ENCODE results near the gene PASK. TPM values are rescaled to one million over a fixed set of nuclear protein-coding genes. Genes with fewer than 3 reads are reported as not detected.

PASK gene
- total and polyA plus RNA-seq, 2 donors (not counting 1 experiment from before 2014, with no cell fraction given) = 48.2 to 144 TPM

DNA sequence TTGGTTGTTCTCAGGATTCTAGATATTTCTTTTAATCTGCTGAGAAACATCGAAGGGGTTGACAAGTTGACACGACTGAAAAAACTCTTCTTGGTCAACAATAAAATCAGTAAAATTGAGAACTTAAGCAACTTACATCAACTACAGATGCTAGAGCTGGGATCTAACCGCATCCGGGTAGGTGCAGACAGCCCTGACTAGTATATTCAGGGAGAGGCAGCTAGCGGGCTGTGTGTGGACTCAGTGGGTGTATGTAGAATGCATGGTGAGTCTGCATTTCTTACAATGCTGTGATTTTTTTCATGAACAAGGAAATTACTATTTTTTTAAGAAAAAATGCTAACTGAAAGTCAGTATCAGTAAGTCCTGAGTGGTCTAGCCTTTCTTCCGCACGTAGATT lies 11.0 kb upstream of the PASK start:
- H3K27ac Mint-ChIP-seq = no peak overlapping the region
- POLR2A ChIA-PET = no interaction called here
- WGBS (ENCODE audit: insufficient coverage) = 100% methylated on average over 2 of the region's 7 CpGs
- peaks cover 0 to 63% of the 10 kb centered on the region in 2 experiments for H3K36me3 ChIP-seq (replicated peaks in 1 of 2; ENCODE audit: control extremely low read depth in 1 of 2, control insufficient read depth in 1 of 2, extremely low read depth in 1 of 2, insufficient read depth in 2 of 2, low read length in 1 of 2)
- no peak overlapping the region for H3K9ac ChIP-seq (ENCODE audit: low read length)
- H3K9me3 ChIP-seq (ENCODE audit: control extremely low read depth in 1 of 3, control insufficient read depth in 2 of 3, insufficient read depth in 1 of 3, low read length in 2 of 3) = no peaks in the 10 kb centered on the region
- H3K27ac ChIP-seq (ENCODE audit: low read length in 2 of 2) = no peak overlapping the region
- H3K79me2 ChIP-seq (ENCODE audit: control insufficient read depth, insufficient read depth, low read length) = no peaks in the 10 kb centered on the region
- H3K4me3 ChIP-seq (ENCODE audit: control extremely low read depth in 1 of 5, extremely low read depth in 1 of 5, insufficient read depth in 1 of 5, low read depth in 2 of 5, low read length in 4 of 5) = no peak overlapping the region
- no peak for TF ChIP-seq EZH2 (IDR thresholded peaks at IDR 0.05; ENCODE audit: borderline replicate concordance, insufficient read depth, low read depth, low read length, poor library complexity, severe bottlenecking)
- TF ChIP-seq, protein P1, sequence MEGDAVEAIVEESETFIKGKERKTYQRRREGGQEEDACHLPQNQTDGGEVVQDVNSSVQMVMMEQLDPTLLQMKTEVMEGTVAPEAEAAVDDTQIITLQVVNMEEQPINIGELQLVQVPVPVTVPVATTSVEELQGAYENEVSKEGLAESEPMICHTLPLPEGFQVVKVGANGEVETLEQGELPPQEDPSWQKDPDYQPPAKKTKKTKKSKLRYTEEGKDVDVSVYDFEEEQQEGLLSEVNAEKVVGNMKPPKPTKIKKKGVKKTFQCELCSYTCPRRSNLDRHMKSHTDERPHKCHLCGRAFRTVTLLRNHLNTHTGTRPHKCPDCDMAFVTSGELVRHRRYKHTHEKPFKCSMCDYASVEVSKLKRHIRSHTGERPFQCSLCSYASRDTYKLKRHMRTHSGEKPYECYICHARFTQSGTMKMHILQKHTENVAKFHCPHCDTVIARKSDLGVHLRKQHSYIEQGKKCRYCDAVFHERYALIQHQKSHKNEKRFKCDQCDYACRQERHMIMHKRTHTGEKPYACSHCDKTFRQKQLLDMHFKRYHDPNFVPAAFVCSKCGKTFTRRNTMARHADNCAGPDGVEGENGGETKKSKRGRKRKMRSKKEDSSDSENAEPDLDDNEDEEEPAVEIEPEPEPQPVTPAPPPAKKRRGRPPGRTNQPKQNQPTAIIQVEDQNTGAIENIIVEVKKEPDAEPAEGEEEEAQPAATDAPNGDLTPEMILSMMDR (IDR thresholded peaks at IDR 0.05) = no peak
- peaks cover 10% of the 10 kb centered on the region for H3K4me1 Mint-ChIP-seq
- peaks cover 7% of the 10 kb centered on the region for H4K20me1 ChIP-seq (ENCODE audit: control insufficient read depth, insufficient read depth, low read length, poor library complexity, severe bottlenecking)
- DNase-seq = no peak
- H3K4me1 ChIP-seq (ENCODE audit: control insufficient read depth in 2 of 2, insufficient read depth in 2 of 2, low read length in 2 of 2) = no peaks in the 10 kb centered on the region
- H3K4me3 Mint-ChIP-seq = no peak overlapping the region
- intact Hi-C loops (cut with micrococcal nuclease) = no loop called here
- CTCF ChIA-PET = no interaction called here
- H3K27me3 ChIP-seq (replicated peaks in 1 of 4; ENCODE audit: control extremely low read depth in 1 of 4, control insufficient read depth in 3 of 4, insufficient read depth in 4 of 4, low read length in 3 of 4) = no peaks in the 10 kb centered on the region
- H3K27me3 Mint-ChIP-seq = no peaks in the 10 kb centered on the region
- no peak overlapping the region for H2AFZ ChIP-seq (ENCODE audit: insufficient read depth, low read depth, low read length, poor library complexity, severe bottlenecking)
- ATAC-seq (ENCODE audit: low read depth) = no peak
- no peaks in the 10 kb centered on the region for H3K9me3 Mint-ChIP-seq (ENCODE audit: insufficient read depth)
- H3K4me2 ChIP-seq (replicated peaks; ENCODE audit: low read depth, low read length, poor library complexity, severe bottlenecking) = no peak overlapping the region

GRCh38 chr2:241159116-241159515 lies 9.8 kb upstream of the PASK start:
- TF ChIP-seq EZH2 (IDR thresholded peaks at IDR 0.05; ENCODE audit: borderline replicate concordance, insufficient read depth, low read depth, low read length, poor library complexity, severe bottlenecking) = no peak
- TF ChIP-seq, protein P1 (IDR thresholded peaks at IDR 0.05) = no peak
- Histone ChIP-seq H3K4me1 (ENCODE audit: control insufficient read depth in 2 of 2, insufficient read depth in 2 of 2, low read length in 2 of 2) (no peaks in the 10 kb centered on the region), H3K9me3 (ENCODE audit: control extremely low read depth in 1 of 3, control insufficient read depth in 2 of 3, insufficient read depth in 1 of 3, low read length in 2 of 3) (no peaks in the 10 kb centered on the region), H3K79me2 (ENCODE audit: control insufficient read depth, insufficient read depth, low read length) (no peaks in the 10 kb centered on the region), H3K27me3 (replicated peaks in 1 of 4; ENCODE audit: control extremely low read depth in 1 of 4, control insufficient read depth in 3 of 4, insufficient read depth in 4 of 4, low read length in 3 of 4) (no peaks in the 10 kb centered on the region), H3K36me3 (replicated peaks in 1 of 2; ENCODE audit: control extremely low read depth in 1 of 2, control insufficient read depth in 1 of 2, extremely low read depth in 1 of 2, insufficient read depth in 2 of 2, low read length in 1 of 2) (peaks cover 0 to 63% of the 10 kb centered on the region in 2 experiments), H3K4me3 (ENCODE audit: control extremely low read depth in 1 of 5, extremely low read depth in 1 of 5, insufficient read depth in 1 of 5, low read depth in 2 of 5, low read length in 4 of 5) (no peak overlapping the region), H4K20me1 (ENCODE audit: control insufficient read depth, insufficient read depth, low read length, poor library complexity, severe bottlenecking) (peaks cover 7% of the 10 kb centered on the region), H2AFZ (ENCODE audit: insufficient read depth, low read depth, low read length, poor library complexity, severe bottlenecking) (no peak overlapping the region), H3K27ac (ENCODE audit: low read length in 2 of 2) (no peak overlapping the region), H3K4me2 (replicated peaks; ENCODE audit: low read depth, low read length, poor library complexity, severe bottlenecking) (no peak overlapping the region), H3K9ac (ENCODE audit: low read length) (no peak overlapping the region)
- H3K4me3 Mint-ChIP-seq = no peak overlapping the region
- ATAC-seq (ENCODE audit: low read depth) (no peak), DNase-seq (no peak)
- peaks cover 10% of the 10 kb centered on the region for H3K4me1 Mint-ChIP-seq
- WGBS (ENCODE audit: insufficient coverage) = 98% methylated on average over 5 of the region's 5 CpGs
- intact Hi-C loops (cut with micrococcal nuclease) = no loop called here
- H3K27ac Mint-ChIP-seq = no peak overlapping the region
- H3K9me3 Mint-ChIP-seq (ENCODE audit: insufficient read depth) = no peaks in the 10 kb centered on the region
- no peaks in the 10 kb centered on the region for H3K27me3 Mint-ChIP-seq
- CTCF ChIA-PET = no interaction called here
- POLR2A ChIA-PET = no interaction called here

All from B cell (primary cell).